Raji (cell line): ENCODE measurements around the gene SCARB1.

Experiments
- POLR2A ChIP-seq: IDR thresholded peaks from 2 replicates; pipeline ENCODE4 v1.6.1; 2011; ENCODE audit warnings: low read depth, low read length, control low read depth; ENCODE audit not compliant: insufficient read depth

SCARB1 gene

DNA sequence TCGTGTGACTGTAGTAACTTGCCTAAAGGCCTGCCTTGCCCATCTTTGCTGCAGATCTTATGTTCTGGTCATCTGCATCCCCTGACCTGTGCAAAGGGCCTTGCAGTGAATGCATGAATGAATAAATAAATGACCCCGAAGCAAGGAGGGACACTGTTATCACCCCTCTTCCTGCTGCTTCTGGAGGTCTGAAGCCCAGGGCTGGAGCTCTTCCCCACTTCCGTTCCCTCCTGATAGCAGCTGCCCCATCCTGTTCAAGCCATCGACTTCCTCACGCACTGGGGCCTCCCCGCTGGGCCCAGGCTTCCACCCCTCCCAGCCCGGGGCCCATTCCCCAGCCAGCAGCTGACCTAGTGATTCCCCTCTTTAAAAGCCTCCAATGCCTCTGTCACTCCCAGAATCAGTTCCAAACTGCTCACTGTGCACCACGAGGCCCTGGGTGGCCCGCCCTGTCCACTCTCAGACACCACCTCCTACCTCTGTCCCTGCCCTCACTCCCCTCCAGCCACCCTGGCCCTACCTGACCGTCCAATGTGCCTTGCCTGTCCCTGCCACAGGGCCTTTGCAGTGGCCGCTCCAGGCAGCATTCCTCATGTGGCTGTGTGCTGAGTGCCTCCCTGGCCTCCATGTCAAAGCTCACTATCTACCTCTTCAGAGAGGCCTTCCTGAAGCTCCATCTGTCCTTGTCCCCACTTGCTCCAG, 78.6 kb downstream of the SCARB1 start:
- no peak for TF ChIP-seq POLR2A

DNA sequence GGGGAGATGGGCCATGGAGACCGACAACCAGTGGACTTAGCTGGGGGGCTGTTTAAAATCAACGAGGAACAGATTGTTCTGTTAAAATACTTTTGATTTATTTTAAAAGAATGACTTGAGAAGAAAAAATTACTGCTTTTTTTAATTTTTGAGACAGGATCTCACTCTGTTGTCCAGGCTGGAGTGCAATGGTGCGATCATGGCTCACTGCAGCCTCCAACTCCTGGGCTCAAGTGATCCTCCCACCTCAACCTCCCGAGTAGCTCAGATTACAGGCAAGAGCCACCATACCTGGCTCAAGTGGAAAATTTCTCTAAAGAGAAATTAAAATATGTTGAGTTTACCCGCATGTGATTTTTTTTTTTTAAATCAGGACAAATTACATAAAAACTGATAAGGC, 80.6 kb downstream of the SCARB1 start:
- no peak for TF ChIP-seq POLR2A

DNA sequence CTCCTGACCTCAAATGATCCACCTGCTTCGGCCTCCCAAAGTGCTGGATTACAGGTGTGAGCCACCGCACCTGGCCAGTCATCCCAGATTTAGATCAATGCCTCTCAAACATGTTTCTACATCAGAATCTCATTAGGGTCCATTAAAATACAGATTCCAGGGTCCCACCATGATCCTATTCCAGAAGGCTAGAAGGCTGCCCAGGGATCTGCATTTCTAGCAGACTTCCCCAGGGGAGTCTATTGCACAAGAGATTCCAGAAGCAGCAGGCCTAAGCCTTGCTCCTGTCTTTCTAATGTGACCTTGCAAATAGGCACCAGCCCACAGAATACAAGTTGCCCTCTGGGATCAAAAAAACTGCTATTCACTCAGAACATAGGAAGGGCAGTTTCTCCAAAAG, 81.5 kb downstream of the SCARB1 start:
- TF ChIP-seq POLR2A: no peak

DNA sequence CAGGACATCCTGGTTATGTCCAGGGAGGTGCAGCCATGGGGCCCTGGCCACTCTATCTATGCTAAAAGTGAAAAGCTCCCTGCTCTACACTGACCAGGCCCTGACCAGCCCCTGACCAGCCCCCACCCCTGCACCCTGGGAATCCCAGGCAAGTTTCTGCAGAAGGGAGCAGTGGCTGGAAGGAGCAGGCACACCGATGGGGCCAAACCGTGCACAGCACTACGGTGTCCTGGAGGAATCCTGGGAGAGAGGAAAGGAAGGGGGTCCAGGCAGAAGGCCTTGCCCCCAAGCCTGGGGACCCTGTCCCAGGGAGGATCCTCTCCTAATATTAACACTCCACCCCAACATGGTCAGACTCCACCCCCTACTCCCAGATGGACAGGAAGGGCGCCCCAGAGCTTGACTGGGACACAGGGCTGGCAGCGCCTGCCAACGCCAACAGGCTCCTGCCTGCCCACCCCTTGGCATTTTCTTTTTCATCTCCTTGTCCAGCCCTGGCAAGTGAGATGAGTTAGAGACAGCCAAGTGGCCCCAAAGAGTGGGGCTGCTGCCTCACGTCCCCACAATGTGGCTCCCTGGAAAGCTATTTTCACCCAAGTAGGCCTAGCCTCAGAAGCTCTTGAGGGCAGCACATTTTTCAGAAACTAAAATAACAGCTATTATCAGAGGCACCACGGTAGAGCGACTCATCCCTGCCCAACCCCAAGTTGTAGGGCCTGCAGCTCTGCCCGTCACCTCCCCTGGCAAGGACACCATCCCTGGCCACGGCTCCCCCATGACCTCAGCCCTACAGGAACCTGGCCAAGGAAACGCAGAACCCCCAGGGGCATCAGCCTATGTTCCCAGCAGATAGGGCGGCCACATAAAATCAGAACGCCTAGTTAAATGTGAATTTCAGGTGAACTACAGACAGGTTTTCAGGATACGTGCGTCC, 82.6 kb downstream of the SCARB1 start:
- TF ChIP-seq POLR2A: no peak

DNA sequence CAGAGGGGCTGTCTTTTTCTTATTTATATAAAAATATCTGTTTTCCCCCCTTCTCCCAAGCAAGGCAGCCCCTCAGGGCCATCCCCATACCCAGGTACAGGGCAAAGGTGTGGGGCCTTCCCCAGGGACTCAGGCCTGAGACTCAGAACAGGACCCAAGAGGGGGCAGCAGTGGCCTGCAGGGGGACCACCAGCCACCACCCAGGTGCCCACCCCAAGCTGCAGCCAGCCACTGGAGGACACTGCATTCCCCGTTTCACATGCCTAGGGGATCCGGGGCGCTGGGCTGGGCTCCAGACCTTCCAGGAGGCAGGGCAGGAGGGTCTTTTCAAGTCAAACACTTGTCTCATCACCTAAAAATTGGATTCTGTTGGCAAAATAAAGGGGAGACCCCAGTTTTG, 83.3 kb downstream of the SCARB1 start:
- no peak for TF ChIP-seq POLR2A

DNA sequence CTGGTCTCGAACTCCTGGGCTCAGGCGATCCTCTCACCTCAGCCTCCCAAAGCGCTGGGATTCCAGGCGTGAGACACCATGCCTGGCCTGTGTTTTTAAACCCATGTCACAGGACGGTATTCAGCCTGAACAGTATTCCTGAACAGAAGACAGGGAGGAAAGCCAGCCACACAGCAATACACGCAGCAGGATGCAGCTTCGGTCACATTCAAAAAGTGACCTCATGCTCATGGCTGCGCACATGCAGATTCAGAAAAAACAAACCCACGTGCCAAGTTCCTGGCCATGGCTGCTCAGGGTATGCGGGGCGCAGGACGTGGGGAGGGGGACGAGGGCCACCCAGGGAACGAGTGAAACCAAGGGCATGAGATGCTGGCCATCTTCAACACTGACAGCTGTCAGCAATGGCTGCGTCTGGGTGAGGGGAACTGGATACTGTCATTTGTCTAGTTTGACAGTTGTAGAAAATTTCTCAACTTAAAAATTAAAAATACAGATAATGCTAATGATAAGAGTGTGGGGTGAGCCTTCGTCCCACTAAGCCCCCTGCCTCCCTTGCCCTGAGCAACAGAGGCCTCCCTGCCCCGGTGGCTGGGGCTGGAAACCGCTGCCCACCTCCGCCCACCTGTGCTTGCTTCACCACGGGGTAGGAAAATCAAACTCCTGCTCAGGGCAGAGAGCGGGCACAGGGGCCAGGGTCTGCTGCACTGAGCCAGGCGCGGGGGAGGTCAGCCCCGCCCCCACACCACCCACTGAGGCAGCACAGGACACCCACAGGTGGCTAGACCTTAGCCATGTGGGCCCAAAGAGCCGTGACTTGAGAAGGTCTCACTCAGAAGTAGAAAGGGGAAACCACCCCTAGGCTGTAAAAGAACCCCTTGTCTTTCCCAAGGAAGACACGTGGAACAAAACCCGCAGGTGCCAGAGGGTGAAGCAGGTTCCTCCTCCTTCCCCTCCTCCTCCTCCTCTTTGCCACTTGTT, 84.2 kb downstream of the SCARB1 start:
- TF ChIP-seq POLR2A: no peak

DNA sequence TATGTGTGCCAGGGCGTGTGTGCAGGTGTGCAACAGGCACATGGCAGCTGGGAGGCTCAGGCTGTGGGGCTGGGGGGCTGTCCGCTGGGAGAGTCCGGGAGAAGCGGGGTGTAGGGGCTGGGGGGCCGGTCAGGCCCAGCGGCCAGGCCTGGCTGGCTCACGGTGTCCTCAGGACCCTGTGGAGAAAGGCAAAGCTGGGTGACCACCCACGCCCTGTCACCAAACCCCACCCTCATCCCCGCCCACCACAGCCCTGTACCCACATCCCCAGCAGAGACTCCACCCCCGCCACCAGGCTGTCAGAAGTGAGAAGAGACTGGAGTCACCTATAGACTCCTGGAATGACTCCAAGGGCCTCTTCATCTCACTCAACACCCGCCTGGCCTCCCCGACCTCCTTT, 85.3 kb downstream of the SCARB1 start:
- no peak for TF ChIP-seq POLR2A

DNA sequence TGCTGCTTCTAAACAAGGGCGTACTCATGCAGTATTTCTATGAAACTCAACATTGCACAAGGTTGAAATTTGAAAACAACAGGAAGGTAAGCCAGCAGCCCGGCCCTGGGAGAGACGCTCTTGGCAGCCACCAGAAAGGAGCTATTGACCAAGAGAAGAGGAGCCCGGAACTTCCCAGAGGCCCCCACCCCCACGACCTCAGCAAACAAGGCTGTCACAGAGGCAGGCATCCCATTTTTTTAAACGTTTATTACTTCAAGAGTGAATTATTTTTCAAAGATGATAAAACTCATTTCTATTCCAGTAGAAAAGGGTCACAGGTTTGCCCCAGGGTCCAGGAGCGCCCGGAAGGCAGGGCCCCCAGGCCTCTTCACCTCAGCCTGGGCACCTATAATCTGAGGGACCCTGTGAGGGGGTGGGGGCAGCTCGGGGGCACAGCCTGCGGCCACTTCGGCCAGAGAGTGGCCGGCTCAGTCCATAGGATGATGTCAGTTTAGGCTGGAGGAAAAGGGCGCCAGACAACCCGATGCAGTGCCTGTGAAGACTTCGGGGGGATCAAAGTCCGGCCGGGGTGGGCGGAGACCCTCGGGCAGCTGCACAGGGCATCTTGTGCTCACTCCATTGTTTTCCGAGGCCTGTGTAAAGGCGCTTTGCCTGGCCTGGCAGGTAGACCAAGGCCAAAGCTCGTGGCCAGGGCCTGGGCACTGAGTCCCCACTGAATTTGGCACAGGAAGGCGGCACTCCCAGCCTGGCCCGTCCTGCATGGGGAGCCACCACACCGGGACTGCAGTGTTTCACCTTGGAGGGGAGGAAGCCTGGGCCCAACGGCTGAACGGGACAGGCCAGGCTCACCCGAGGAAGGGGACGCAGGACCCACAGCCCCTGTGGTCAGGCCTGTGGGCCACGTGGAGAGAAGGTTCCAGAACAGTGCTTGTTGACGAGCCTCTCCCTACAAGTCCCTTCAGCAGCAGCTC, 86.0 kb downstream of the SCARB1 start:
- TF ChIP-seq POLR2A: no peak

DNA sequence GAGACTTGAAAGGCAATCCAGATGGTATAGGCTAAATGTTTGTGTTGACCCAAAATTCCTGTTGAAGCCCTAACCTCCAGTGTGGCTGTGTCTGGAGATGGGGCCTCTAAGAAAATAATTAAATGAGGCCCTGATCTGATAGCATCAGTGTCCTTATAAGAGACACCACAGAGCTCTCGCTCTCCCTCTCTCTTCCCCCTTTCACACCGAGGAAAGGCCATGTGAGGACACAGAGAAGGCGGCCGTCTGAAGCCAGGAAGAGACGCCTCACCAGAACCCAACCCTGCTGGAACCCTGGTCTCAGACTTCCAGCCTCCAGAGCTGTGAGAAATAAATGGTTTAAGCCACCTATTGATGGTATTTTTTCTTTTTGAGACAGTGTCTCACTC, 87.5 kb downstream of the SCARB1 start:
- no peak for TF ChIP-seq POLR2A

DNA sequence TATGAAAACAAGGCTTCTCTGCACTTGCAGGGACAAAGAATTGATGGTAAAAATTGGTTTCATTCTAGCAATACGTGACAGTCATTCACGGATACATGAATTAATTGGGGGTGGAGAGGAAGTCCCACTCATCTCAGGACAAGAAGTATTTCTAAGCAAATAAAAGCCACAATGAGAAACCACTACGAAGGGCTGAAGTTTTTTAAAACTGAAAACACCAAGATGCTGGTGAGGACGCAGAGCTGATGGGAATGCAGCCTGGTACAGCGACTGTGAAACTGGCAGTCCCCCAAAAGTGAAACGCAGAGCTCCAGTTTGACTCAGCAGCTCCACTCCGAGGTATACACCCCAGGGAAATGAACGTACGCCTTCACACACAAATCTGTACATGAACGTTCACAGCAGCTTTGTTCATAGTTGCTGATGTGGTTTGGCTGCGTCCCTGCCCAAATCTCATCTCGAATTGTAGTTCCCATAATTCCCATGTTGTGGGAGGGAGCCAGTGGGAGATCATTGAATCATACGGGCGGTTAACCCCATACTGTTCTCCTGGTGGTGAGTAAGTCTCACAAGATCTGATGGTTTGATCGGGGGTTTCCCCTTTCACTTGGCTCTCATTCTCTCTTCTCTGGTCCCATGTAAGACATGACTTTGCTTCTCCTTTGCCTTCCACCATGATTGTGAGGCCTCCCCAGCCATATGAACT, 89.0 kb downstream of the SCARB1 start:
- TF ChIP-seq POLR2A: no peak

DNA sequence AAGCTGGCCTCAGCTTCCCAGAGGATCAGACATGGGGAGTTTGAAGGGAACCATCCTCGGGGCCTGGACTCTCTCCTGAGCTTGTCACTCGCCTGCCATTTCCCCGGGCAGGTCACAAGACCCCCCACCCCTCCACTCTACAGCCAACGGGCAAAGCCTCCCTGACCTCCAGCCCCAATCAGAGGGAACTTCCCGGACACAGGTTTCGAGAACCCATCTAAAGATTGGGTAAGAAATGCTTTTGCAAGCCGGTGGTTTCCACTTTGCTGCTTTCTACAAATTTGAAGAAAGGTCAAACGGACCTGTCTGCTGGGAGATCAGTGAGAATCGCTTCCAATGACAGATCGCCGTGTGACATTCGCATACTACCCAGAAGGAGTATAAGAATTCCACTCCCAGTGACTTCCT, 89.6 kb downstream of the SCARB1 start:
- no peak for TF ChIP-seq POLR2A

DNA sequence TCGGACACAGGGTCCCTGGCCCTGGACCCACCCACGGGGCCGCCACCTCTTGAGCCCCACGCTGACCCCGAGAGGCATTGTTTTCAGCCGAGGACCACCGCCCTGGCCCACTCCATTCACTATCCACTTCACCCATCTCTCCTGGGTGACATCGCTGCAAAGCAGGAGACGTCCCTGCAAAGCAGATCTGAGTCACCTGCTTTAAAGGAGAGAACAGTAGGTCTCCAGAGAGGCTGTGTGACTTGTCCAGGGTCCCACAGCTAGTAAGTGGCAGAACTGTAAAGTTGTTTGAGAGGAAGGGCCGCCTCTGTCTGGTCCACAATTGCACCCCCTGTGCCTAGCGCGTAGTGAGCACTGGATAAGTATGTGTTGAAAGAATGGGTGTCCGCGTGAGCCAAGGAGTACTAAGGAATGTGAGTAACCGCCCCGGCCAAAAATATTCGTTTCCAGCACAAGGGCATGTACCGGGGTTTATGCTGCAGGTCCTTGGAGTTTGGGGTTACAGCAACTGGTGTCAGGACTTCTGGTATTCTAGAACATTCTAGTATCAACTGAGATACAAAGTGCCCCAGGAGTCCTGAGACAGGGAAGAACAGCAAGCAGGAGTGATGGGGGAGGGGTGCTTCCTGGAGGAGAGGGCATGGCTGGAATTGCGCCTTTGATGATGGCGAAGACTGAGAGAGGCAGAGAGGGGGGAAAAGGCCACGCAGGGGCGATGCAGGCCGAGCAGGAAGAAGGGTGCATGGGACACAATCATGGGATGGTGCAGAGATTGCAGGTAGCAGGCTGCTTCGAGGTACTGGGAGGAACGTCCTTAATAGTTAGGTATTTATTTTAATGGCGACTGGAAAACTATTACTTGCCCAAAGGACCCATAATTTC, 91.1 kb downstream of the SCARB1 start:
- no peak for TF ChIP-seq POLR2A

DNA sequence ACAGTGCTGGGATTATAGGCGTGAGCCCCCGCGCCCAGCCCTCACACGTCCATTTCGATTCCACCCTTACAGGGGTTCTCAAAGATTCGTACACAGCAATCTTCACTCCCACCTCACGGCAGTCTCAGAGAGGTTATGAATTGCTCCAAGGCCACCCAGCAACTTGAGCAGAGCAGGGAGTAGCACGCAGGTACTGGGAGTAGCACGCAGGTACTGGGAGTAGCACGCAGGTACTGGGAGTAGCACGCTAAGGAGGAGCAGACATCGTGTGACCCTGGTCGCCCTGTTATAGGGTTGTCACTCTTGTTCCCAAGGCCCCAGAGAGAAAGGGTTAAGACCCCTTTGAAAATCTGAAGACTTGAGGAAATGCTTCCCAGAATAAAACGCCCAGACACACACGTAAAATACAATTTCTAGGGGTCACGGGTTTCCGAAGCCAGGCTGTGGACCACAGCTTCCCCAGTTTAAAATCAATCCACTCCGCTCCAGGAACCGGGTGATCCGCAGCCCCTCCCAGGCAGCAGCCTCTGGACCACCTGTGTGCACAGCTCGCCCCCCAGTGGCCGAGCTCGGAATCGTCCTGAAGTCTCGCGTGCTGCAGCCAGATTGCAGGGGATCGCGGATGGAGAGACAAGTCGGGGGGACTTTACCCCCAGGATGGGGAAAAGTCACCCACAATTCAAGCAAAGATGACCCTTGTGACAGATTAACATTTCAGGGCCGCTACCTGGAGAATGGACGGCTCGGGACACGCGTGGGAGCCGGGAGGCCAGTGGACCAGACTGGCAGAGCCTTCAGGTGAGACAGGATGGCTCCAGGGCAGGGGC, 92.0 kb downstream of the SCARB1 start:
- no peak for TF ChIP-seq POLR2A
